Measurements from ENCODE around the gene SIPA1L3.
"Not testable (repeated sequence)": the region's sequence is repeated elsewhere in the genome, so short reads cannot be mapped to it uniquely, and the experiment has no call there.

Gene SIPA1L3

DNA sequence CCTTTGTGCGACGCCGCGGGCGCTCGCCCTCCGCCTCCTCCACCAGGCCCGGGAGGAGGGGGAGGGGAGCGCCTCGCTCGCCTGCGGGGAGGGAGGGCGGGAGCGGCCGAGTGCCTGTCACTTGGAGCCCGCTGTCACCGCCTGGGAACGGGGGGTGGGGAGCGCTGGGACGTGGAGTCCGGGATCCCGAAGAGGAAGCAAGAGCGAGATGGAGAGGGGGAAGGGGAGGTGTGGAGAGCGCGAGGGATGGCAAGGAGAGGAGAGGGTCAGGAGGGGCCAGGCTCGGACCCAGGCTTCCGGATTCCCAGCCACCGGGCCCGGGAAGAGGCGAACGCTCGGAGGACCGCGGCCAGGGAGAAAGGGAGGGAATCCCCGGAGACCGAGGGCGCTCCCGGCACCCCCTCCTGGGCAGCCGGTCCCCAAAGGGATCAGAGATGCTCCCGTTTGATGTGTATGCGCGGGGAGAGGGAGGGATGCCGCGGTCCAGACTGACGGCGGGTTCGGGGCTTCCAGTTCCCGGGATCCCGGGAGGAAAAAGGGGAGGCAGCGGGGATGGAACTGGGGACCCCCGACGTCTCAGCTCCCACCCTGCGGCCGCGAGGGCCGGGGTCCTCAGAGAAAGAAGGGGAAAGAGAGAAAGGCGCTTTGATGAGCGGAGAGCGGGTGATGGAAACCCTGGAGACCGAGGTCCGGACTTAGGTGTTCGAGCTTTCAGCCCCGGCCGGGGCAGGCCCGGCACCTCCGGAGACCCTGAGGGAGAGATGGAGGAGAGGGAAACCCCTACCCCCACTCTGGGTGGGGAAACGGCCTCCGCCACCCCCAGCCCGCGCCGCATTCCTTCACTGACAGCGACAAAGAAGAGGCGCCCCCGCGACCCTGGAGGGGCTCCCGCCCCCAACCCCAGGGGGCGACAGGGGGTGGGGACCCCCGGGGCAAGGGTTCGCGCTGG is 321.8 kb downstream of the SIPA1L3 start:
- TF ChIP-seq, protein P1, sequence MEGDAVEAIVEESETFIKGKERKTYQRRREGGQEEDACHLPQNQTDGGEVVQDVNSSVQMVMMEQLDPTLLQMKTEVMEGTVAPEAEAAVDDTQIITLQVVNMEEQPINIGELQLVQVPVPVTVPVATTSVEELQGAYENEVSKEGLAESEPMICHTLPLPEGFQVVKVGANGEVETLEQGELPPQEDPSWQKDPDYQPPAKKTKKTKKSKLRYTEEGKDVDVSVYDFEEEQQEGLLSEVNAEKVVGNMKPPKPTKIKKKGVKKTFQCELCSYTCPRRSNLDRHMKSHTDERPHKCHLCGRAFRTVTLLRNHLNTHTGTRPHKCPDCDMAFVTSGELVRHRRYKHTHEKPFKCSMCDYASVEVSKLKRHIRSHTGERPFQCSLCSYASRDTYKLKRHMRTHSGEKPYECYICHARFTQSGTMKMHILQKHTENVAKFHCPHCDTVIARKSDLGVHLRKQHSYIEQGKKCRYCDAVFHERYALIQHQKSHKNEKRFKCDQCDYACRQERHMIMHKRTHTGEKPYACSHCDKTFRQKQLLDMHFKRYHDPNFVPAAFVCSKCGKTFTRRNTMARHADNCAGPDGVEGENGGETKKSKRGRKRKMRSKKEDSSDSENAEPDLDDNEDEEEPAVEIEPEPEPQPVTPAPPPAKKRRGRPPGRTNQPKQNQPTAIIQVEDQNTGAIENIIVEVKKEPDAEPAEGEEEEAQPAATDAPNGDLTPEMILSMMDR (IDR thresholded peaks at IDR 0.05; ENCODE audit: insufficient read depth, missing control alignments) = no peak

DNA sequence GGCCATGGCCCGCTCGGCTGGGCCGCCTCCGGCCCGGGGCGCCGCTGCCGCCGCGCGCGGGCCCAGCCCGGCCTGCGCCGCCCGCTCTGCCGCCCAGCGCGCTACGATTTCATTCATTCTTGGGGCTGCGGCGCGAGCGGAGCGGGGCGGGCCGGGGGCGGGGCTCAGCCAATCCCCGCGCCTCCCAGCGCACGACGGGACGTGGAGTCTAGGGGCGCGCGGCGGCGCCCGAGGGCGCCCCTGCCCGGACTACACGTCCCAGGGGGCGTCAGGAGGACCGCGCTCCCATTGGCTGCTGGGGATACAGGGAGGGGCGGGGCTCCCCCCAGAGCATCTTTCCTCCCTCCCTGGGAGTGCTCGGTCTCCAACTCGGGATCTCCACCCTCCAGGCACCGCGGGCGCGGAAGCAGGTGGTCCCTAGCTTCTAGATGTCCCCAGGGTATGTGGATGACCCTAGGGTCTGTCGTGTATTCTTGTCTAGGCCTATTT is 322.6 kb downstream of the SIPA1L3 start:
- TF ChIP-seq, protein P1 (IDR thresholded peaks at IDR 0.05; ENCODE audit: insufficient read depth, missing control alignments) = no peak
- no peak for FAIRE-seq
- peak; percentile 94 for DNase-seq (ENCODE audit: insufficient read length, low spot score)

More for the DNA sequence above, 321.8 kb downstream of the SIPA1L3 start:
- no peak for DNase-seq (ENCODE audit: insufficient read length, low spot score)
- FAIRE-seq = no peak

DNA sequence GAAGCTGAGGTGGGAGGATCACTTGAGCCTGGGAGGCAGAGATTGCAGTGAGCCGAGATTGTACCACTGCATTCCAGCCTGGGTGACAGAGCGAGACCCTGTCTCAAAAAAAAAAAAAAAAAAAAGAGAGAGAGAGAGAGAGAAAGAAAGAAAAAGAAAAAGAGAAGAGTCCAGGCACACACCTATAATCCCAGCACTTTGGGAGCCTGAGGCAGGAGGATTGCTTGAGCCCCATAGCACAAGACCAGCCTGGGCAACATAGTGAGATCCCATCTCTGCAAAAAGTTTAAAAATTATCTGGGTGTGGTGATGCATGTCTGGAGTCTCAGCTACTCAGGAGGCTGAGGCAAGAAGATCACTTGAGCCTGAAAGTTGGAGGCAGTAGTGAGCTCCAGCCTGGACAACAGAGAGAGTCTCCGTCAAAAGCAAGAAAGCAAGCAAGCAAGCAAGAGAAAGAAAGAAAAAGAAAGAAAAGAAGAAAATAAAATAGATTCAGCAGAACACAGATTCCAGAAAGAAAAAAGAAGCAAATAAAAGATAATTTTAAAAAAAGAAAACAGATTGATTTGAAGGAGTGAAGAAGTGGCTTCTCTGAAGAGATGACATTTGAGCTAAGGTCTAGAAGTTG is 323.6 kb downstream of the SIPA1L3 start:
- not testable (repeated sequence) for DNase-seq (ENCODE audit: insufficient read length, low spot score); FAIRE-seq

DNA sequence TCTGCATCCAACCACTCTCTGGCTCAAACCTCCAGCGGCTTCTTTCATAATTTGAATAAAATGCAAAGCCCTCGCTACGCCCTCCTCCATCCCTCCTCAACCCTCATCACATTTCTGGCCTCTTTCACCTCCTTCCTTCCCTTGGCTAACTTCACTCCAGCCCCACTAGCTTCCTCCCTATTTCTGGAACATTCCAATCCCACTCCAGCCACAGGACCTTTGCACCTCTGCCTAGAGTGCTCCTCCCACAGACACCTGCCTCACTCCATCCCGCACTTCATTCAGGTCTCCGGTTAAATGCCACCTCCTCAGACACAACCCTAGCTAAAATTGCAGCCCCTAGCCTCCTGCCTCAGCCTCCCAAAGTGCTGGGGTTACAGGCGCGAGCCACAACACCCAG is 324.9 kb downstream of the SIPA1L3 start:
- DNase-seq (ENCODE audit: insufficient read length, low spot score) (no peak), FAIRE-seq (no peak)

DNA sequence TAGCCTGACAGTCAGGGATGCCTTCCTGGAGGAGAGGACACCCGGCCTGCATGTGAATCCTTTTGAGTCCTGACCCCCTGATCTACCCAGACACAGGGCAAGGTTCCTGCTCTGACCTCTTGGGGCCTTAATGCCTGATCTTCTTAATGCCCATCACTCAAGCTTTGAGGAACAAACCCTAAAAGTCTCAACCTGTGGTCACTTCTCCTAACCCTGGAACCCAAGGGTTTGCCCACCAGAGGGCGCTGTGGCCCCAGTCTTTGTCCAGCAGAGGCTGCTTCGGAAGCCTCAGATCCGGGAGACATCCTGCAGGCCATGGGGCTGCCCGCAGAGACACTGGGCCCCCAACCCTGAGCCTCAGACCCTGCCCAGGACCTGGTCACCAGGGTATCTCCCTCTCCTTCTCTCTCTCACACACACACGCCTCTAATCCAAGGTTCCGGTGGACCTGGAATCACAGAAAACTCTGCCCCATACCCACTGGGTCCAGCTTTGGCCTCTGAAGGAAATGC is 326.8 kb downstream of the SIPA1L3 start:
- peak; percentile 94 for DNase-seq (ENCODE audit: insufficient read length, low spot score)
- FAIRE-seq = no peak
- TF ChIP-seq, protein P1 (IDR thresholded peaks at IDR 0.05; ENCODE audit: insufficient read depth, missing control alignments) = peak; percentile 84

More for the DNA sequence above, 324.9 kb downstream of the SIPA1L3 start:
- TF ChIP-seq, protein P1 (IDR thresholded peaks at IDR 0.05; ENCODE audit: insufficient read depth, missing control alignments) = no peak

DNA sequence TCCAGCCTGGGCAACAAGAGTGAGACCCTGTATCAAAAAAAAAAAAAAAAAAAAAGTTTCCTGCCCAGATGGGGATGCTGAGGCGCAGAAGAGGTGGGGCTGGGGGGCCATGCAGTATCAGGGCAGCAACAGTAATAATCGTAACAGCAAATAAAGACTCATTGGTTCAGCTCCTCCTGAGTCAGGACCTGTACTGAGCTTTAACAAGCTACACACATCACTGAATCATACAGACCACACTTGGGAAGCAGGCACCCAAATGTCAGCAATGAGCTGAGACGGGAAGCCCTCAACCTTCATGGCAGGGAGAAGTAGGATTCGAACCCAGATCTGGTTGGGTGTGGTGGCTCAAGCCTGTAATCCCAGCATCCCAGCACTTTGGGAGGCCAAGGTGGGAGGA is 327.6 kb downstream of the SIPA1L3 start:
- TF ChIP-seq, protein P1 (IDR thresholded peaks at IDR 0.05; ENCODE audit: insufficient read depth, missing control alignments) = no peak
- DNase-seq (ENCODE audit: insufficient read length, low spot score) (no peak), FAIRE-seq (no peak)

DNA sequence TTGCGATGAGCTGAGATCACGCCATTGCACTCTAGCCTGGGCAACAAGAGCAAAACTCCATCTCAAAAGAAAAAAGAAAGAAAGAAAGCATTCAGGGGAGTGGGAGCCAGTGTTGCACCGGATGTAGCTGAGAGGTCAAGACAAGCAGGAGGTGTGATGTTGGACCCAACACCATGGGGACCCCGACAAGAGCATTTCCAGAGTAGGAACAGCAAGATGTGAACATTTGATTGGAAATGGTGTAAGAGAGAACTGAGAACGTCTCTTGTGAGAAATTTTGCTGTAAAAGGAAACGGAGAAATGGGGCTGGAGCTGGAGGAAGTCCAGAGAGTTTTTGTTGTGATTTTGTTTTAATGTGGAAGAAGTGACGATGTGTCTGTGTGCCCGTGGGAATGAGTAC is 332.8 kb downstream of the SIPA1L3 start:
- no peak for FAIRE-seq
- TF ChIP-seq, protein P1 (IDR thresholded peaks at IDR 0.05; ENCODE audit: insufficient read depth, missing control alignments) = no peak
- no peak for DNase-seq (ENCODE audit: insufficient read length, low spot score)

Measured in D721Med (cell line).